C1 segment of cervical spinal cord (tissue), 14 donors: ENCODE results near the gene ARHGAP26.
A peak's percentile ranks its signal among the peaks of the same experiment; 100 is the strongest.

Experiments used
- DNase-seq, 14 donors: peaks; one replicate each; lab custom pipeline; 2025; lab: John Stamatoyannopoulos, UW

ARHGAP26 gene

DNA sequence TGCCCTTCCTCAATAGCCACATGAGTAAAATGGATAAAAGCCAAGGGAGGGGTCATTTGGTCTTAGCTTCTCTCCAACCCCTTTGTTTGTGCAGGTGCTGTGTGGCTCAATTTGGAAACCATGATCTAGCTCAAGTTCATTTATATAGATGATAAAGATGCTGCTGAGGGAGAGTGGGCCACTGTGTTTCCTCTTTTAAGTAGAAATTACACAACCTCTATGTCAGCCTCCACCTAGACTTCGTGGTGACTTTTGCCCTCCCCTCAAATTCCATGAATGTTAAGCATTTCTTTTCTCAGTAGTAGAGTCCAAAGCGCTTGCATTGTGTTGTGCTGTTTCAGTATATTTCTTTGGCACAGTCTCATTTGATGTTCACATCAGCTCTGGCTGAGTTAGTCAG, 241.4 kb downstream of the ARHGAP26 start:
- no peak for DNase-seq

DNA sequence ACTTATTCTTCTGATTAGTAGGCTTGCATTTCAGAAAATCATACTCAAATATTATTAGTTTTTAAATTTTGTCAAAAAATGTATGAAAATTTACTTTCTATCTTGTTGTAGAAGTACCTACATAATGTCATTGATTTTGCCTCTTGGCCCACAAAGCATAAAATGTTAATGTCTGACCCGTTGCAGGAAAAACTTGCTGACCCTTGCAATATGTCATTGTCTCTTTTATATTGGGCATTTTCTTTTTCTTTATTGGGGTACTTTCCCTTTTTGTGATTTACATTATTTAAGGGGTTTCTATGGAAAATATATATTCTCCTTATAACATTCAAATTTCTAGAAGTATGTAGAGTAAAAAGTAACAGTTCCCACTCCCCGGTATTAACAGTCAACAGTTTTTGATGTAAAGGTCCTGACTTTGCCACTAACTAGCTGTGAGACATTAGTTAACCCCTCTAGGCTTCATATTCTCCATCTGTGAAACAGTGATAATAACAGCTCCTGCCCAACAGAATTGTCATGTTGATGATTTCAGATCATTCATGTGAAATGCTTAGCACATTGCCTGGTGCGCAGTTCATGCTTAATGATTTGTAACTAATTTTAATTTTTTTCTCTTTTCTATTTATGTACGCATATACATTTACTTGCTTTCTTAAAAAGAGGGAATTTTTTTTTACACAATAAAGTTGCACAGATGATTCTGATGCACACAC, 243.2 kb downstream of the ARHGAP26 start:
- DNase-seq, result no peak

DNA sequence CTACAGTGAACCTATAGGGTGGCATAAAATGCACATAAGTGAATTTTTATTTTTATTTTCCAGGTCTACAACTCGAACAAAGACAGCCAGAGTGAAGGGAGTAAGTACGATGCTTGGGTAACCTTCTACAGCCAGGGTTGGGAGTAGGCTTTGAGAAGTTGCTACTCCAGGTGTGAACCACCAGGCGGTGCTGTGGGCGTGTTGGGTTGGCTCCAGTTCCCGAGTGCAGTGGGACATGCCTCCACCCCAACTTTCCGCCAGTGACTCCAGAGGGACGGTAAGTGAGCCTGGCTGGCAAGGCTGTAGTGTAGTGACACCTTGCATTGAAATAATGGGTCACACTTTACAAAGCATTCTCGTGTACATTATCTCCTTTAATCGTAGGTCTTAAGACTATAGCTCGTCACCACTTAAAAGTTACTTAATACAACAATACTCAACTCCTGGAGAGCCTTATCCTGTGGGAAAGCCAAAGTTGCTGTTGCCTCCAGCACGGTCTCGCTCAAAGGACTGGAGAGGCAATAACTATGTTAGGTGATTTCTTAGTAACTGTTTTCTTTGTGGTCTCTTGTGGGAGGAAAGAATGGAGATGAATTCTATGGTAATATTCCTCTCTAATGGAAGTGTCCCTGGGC, 244.0 kb downstream of the ARHGAP26 start:
- no peak for DNase-seq

DNA sequence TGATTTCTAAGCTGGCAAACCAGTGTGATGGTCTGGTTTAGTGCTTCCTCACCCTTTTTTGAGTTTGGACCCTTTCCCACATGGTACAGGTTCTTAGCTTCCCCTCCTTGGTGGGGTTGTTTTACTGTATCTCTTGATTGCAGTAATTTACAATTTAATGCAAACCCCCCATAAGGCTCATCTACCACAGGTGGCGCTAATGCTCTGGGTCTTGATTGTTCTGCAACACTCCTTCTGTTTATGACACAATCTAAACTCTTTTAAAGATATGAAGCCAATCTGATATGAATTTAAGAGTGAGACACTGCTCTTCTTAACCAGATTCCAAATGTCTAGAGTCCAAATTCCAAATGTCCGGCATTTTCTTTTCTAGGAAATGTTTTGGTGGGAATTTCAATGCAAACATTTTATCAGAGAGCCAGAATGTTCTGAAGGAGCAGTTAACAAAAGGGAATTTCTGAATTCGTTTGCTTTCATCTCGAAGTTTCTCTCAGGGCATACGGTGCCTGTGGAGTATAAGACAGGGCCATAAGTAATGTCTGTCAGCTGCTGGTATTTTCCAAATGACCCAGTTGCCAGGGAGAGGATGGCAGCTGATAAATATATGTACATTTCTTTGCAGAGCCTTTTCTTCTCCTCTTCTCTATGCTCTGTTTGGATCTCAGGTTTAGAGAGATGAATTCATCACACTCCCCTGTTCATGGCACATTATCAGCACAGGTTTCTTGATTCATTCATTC, 246.8 kb downstream of the ARHGAP26 start:
- DNase-seq, result no peak

DNA sequence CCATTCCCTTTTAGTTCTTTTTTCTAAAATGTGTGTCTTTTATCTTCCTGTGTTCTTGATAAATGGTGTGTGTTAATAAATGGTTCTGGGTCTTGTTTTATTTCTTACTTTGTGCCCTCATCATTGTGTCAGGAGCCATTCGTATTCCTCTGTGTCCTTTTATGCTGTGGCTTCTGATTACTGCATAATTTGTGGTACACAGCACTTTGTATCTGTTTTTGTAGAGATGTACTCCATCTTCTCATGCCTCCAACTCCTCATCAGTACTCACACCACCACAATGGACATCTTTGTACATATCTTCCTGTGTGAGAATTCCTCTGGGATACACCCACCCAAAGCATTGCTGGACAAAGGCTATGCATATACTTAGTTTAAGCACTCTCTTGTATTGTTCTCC, 247.4 kb downstream of the ARHGAP26 start:
- DNase-seq, result no peak

DNA sequence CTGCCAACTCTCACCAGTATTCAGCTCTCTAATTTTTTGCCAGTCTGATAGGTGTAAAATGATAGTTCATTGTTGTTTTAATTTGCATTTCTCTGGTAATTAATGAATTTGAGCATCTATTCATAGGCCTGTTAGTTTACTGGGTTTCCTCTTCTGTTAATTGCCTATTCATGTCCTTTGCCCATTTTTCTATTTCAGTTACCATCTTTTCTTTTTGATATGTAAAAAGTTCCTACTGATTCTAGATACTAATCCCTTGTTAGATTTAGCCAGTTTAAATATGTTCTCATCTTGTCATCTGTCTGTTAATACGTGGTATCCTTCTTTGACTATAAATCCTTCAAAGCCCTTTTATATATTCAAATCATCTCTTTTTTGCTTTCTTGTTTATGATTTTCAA, 247.8 kb downstream of the ARHGAP26 start:
- no peak for DNase-seq

DNA sequence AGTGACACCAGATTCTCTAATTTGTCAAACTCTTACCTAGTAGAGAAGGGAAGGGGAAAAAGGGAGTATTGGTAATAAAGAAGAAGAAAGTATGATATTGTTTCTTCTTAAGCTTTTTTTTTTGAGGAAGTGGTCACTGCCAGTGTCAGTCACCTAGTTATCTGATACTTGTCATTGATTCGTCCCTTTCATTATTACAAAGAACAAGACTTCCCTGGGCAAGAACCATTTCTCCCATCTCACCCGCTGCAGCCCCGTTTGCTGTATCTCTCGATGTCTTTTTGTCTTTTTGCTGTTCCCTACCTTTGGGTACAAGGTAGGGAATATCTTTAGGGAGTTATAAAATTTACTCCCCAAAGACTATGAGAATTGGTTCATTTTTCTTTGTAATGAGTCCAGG, 249.0 kb downstream of the ARHGAP26 start:
- no peak for DNase-seq

DNA sequence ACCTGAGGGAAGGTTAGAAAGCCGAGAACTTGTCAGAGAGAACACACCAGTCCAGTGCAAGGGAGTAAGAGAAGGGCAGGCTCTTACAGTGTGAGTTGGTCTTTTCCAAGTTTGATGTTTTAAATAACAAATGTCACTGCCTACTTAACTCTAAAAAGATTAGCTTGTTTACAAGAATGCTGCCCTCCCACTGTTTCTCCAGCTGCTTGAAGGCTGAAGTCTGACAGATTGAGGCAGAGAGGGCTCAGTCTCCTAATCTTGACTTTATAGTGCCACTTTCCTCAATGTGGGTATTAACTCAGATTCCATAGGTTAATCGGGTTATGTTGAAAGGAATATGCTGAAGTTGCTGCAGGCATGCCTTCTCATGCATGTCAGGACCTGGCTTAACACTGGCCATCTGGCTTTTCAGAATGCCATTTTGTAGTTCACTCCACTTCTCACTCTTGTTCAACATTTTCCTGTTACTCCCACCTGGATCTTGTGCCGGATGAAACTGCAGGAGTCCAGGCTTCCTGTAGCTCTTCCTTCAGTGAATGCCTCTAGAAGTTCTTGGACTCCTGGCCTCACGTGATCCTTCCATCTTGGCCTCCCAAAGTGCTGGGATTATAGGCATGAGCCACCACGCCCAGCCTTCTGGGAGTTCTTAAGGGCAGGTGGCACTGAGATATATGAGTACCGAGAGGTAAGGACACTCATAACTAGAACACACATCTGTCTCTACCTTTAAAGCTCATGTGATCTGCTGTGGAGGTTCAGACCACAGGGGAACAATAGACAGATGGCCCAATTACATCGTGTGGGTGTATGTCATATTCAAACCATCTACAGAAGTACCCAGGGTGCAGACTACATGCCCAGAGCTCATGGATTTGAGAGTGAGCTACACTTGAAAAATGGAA, 249.7 kb downstream of the ARHGAP26 start:
- no peak for DNase-seq

DNA sequence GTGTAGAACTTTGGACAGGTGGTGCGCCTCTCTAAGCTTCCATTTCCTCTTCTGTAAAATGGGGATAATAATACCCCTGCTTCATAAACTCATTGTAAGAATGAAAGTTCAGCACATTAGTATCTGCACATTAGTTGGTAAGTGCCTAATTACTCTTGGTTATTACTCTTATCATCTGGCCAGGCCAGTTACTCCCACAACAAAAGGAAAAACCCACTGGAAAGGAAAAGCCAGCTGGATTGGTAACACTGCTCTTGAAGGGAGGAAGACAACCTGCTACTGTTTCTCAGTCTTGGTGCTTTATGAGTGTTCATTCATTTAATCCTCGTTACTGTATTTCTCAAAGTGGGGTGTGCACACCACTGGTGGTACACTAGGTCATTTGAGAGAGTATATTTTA, 251.4 kb downstream of the ARHGAP26 start:
- no peak for DNase-seq

DNA sequence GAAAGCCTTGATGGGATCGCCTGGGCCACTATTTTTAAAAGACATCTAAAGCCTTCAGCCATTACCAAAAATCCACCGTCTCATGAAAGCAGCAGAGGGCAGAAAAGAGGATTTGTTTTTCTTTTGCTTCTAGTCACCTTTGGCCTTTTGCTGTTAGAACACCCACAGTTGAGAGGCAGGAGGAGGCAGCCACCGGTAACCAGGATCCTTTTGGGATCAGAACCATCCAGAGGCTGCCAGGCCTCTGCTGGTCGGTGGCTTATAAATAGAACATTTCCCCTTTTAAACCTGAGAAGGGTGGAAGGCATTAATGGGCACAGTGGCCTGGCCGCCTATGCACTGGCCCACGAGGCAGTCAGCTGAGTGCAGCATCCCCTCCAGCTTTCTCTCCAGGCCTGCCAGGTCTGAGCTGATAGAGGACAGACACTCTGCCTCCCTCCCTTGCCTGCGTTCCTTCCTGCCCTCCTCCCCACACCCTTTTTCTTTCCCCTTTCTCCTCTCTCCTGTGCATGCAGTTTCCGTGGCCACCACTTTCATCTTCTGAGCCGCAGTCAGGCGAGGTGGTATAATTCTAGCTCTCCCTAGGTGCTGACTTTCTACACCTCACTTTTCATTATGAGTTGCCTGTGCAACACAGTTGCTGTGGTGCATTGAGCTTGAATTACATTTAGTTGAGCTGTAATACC, 253.4 kb downstream of the ARHGAP26 start:
- peak in 10 of 14 donors; percentile 17 to 73 (median 56) for DNase-seq

DNA sequence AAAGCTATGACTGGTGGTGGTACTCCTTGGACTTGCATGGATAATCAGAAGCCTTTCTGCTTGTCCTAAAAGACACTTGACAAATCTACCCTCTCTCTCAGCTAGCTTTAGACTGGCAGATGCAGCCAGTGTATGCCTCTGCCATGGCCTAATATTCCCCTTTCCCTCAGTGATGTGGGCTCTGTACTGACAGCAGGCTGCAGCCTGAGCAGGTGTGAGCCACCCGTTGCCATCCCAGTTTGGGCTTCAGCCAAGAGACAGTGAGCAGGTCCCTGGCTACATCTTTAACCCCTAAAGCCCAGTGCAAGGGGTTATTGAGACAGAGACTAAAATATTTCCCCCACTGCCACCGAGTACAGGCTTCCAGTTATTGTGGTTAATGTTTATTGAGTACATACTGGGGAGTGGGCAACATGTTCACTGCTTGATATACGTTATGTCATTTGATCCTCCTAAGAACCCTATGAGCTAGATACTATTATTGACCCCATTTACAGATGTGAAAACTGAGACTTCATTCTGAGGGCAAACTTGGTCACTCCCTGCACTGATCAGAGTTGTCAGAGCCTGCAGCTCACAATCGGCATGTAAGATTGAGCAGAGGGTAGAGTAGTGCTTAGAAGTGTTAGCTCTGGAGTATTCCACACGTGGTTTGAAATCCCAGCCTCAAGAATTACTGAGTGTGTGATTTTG, 254.2 kb downstream of the ARHGAP26 start:
- DNase-seq, result no peak

DNA sequence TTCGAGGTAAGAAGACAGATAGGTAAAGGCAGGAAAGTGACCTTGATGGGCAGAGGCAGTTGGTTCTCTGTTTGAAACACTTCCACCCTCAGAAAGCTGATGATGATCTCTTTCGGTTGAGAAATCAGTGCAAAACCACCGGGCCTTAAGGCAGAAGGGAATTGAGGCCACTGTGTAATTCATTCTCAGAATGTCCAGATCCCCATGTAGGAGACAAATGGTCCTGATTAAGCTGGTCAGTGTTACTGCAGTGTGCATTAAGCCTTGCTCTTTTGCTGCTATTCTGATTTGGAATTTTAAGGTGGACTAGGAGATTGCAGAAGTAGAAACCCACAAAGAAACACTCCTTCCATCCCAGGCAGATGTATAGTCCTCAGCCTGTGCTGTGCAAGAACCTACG, 255.2 kb downstream of the ARHGAP26 start:
- peak in 1 of 14 donors; percentile 52 for DNase-seq

DNA sequence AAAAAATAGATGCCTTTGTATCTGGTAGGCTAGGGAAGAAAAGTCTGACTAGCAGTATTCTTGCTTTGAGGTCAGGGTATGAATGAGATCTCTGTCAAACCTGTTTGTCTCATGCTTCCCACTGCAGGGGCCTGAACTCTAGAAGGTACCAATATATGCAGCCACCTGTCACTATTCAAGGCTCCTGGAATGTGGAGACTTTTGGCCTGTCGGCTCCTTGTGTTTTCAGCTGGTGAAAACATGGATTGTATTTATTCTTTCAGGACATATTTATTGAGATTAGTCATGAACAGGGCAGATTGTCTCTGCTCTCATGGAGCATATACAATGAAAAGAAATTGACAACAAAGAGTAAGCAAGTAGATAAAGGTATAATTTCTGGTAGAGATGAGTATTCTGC, 255.8 kb downstream of the ARHGAP26 start:
- peak in 1 of 14 donors; percentile 52 for DNase-seq

DNA sequence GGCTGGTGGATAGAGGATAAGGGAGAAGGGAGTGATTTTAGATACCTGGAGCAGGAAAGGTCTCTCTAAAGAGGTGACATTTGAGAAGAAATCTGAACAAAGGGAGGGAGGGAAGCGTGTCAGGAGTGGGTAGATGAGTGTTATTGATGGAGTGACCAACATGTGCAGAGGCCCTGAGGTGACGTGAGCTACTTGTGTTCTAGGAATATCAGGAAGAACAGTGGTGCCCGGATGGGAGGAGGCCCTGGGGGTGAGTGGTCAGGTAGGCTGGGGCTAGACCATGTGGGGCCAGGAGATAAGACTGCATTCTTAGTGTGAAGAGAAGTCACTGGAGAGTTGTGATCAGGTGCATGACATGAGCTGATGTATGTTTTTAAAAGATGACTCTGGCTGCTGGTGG, 256.2 kb downstream of the ARHGAP26 start:
- DNase-seq, result no peak

DNA sequence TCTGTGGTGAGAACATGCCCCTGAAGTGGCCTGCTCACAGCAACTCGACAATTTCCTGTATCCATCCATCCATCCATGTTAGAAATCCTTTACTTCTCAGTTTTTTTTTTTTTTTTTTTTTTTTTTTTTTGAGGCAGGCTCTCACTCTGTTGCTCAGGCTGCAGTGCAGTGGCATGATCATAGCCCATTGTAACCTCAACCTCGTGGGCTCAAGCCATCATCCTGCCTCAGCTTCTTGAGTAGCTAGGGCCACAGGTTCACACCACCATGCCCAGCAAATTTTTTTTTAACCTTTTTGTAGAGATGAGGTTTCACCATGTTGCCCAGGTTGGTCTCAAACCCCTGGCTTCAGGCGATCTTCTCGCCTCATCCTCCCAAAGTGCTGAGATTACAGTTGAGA, 259.1 kb downstream of the ARHGAP26 start:
- no peak for DNase-seq

DNA sequence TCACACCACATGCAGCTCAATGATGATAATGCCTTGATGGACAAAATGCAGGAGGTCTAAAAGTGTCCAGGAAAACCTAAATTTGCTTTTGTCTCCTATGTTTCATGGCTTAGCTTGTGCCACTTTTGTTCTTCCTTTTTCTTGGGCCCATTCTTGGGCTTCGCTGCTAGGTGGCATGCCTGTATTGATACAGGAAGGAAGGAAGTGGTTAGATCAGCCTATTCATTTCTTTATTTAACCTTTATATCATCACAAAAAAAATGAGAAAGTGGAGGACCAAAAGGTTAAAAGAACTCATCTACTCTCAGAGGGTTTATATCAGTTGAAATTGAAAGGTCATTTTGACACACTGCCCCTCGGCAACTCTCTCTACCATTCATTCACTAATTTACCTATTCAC, 260.2 kb downstream of the ARHGAP26 start:
- no peak for DNase-seq

DNA sequence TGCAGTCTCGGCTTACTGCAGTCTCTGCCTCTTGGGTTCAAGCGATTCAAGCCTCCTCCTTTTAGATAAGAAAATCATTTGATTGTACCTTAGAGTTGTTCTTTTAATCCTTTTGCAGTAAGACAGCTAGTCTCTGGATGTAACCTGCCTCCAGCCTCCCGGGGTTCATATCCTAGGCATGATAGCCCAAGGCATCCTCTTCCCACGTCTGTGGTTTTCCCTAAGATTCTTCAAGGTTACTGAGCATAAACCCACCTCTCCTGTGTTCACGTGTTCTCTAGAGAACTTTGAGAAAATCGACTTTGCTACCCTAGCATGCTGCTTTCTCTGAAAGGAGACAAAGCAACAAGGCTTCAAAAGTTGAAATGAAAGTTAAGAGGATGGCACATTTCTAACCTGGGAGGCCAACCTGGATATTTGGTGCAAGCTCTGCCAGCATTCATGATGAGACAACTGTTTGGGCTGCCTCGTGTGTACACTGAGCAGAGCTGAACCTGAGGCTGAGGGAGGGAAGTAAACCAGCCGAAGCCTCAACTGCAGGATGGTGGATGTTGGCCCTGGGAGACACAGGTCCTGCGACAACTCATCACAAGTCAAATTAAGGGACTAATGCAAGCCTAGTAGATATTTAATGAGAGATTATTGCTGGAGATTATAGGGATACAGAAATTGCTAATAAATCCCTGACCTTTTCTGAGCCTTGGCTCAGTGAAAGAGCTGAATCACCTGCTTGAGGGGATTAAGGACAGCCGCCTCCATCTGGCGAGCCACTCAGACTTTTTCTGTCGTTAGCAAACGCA, 261.8 kb downstream of the ARHGAP26 start:
- DNase-seq, result peak in 1 of 14 donors; percentile 78

DNA sequence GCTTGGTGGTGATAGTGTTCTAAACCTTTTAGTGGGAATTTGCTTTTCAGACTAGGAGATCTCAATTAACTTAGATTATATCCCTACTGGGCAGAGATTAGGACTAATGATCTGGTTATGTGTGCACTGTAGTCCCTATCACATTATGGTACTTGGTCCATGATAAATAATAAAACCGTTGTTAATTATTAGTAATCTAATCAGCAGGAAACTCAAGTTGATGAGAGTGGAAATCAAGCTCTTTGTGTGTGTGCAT, 262.3 kb downstream of the ARHGAP26 start:
- no peak for DNase-seq

DNA sequence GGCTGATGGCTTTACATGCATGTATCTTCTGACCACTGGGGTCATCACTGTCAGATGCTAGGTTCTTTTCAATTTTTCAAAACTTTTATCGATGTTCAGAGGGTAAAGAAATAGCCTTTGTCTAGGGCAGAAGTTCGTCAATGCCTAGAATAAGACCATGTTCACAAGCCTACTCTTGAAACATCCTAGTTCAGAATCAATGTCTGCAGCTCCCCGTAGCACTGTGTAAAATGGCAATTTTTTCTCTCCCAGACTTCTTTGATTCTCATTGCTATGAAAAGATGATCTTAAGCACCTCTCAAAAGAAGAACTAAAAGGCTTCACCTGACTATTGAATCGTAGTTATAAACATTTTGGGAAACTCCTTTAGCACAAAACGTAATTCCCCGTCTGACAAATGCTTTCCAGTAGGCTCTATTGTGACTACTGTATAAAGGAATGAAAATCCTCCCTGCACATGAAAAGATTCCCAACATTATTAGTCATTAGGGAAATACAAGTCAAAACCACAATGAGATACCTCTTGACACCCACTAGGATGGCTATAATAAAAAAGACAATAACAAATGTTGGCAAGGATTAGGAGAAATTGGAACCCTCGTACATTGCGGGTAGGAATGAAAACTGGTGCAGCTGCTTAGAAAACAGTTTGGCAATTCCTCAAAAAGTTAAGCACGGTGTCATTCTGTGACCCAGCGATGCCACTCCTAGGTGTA, 263.5 kb downstream of the ARHGAP26 start:
- no peak for DNase-seq
